Measurements from ENCODE around the gene CLEC3B. TPM values are rescaled to one million over a fixed set of nuclear protein-coding genes. Genes with fewer than 3 reads are reported as not detected.

CLEC3B gene
- total and polyA plus RNA-seq, 4 donors, result 69.1 to 177 (median 103) TPM

DNA sequence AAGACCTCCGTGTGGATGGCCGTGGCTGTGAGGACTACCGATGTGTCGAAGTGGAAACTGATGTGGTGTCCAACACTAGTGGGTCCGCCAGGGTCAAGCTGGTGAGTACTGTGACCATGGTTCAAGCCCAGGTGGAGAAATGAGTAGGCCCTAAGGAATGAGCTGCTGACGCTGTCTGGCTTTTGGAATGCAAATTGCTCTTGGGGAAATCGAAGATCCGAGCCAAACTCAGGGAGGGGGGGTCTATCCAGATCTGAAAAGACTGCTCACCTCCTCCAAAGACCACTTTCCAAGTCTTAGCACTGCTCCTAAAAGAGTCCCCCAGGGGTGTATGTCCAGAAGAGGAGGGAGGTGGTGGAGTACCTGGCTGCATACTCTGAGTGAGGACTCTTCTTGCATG, 37.0 kb upstream of the CLEC3B start:
- ATAC-seq (ENCODE audit: low FRiP score) (no peak), DNase-seq (no peak)
- intact Hi-C loops (cut with DNase I), result no loop called here
- Histone ChIP-seq H3K27me3 (ENCODE audit: control insufficient read depth in 1 of 2, insufficient read depth in 2 of 2, low read length in 1 of 2) (no peaks in the 10 kb centered on the region), H3K36me3 (ENCODE audit: control insufficient read depth in 1 of 2, insufficient read depth in 2 of 2, low read length in 1 of 2) (no peaks in the 10 kb centered on the region), H3K4me3 (ENCODE audit: low read length in 2 of 2) (no peak overlapping the region), H3K9me3 (ENCODE audit: control insufficient read depth, low read length) (no peaks in the 10 kb centered on the region), H3K27ac (ENCODE audit: low read depth in 1 of 2, low read length in 2 of 2) (no peak overlapping the region), H3K4me1 (ENCODE audit: control insufficient read depth in 1 of 2, insufficient read depth in 2 of 2, low read length in 2 of 2) (no peaks in the 10 kb centered on the region)
- WGBS, 2 donors, result 88% methylated on average over 8 of the region's 8 CpGs

DNA sequence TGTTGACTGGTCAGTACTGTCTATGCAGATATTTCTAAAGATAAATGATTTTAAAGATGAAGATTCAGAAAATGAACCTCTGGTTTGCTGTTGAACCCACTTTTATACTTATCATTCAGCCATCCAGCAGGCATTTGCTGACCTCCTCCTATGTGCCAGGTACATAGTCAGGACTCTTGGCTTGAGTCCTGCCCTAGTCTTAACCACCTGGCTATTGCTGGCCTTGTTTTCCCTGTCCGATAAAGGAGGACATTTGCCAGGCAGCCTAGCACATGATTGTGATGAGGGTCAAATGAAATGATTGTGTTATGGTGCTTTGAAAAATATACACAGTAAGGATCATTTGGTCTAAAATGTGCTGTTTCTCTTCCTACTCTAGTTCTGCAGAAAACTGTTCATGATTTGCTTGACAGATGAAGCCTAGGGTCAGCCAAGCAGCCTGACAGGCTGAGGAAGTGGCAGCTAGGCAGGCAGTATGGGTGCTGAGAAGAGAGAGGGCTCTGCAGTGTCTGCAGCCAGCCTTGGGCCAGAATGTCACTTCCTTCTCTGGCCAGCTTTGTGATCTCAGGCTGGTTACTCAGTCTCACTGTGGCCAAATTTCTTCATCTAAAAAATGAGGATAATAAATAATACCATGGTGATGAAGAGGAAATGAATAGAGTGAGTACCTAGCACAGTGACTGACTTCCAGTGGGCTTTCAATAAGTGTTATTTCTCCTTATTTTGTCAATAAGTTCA, 36.3 kb upstream of the CLEC3B start:
- 77 to 82% methylated on average over 1 of the region's 1 CpG for WGBS, 2 donors
- Histone ChIP-seq H3K9me3 (ENCODE audit: control insufficient read depth, low read length) (no peaks in the 10 kb centered on the region), H3K27me3 (ENCODE audit: control insufficient read depth in 1 of 2, insufficient read depth in 2 of 2, low read length in 1 of 2) (no peaks in the 10 kb centered on the region), H3K27ac (ENCODE audit: low read depth in 1 of 2, low read length in 2 of 2) (no peak overlapping the region), H3K4me3 (ENCODE audit: low read length in 2 of 2) (no peak overlapping the region), H3K36me3 (ENCODE audit: control insufficient read depth in 1 of 2, insufficient read depth in 2 of 2, low read length in 1 of 2) (no peaks in the 10 kb centered on the region), H3K4me1 (ENCODE audit: control insufficient read depth in 1 of 2, insufficient read depth in 2 of 2, low read length in 2 of 2) (no peaks in the 10 kb centered on the region)
- ATAC-seq (ENCODE audit: low FRiP score) (no peak), DNase-seq (no peak)
- intact Hi-C loops (cut with DNase I), result no loop called here

DNA sequence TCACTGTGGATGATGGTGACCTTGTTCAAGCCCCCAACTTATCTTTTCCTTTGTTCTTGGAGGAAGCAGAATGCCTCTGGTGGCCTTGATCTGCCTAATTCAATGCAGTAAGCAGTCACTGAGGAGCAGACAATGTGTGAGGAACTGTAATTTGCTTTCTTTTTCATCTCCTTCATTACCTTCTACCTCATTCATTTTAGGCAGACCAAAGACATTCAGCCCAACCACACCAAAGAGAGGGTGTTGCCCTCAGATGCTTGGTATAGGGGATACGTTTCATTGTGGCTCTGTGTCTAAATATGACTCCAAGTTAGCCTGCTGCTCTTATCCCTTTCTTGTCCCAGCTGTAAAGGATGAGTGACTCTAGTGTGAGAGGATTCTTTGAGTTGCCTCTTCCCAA, 34.8 kb upstream of the CLEC3B start:
- intact Hi-C loops (cut with DNase I), result no loop called here
- Histone ChIP-seq H3K27ac (ENCODE audit: low read depth in 1 of 2, low read length in 2 of 2) (no peak overlapping the region), H3K27me3 (ENCODE audit: control insufficient read depth in 1 of 2, insufficient read depth in 2 of 2, low read length in 1 of 2) (no peaks in the 10 kb centered on the region), H3K9me3 (ENCODE audit: control insufficient read depth, low read length) (no peaks in the 10 kb centered on the region), H3K4me1 (ENCODE audit: control insufficient read depth in 1 of 2, insufficient read depth in 2 of 2, low read length in 2 of 2) (no peaks in the 10 kb centered on the region), H3K4me3 (ENCODE audit: low read length in 2 of 2) (no peak overlapping the region), H3K36me3 (ENCODE audit: control insufficient read depth in 1 of 2, insufficient read depth in 2 of 2, low read length in 1 of 2) (no peaks in the 10 kb centered on the region)
- ATAC-seq (ENCODE audit: low FRiP score) (no peak), DNase-seq (no peak)
- 88 to 89% methylated on average over 1 of the region's 1 CpG for WGBS, 2 donors

DNA sequence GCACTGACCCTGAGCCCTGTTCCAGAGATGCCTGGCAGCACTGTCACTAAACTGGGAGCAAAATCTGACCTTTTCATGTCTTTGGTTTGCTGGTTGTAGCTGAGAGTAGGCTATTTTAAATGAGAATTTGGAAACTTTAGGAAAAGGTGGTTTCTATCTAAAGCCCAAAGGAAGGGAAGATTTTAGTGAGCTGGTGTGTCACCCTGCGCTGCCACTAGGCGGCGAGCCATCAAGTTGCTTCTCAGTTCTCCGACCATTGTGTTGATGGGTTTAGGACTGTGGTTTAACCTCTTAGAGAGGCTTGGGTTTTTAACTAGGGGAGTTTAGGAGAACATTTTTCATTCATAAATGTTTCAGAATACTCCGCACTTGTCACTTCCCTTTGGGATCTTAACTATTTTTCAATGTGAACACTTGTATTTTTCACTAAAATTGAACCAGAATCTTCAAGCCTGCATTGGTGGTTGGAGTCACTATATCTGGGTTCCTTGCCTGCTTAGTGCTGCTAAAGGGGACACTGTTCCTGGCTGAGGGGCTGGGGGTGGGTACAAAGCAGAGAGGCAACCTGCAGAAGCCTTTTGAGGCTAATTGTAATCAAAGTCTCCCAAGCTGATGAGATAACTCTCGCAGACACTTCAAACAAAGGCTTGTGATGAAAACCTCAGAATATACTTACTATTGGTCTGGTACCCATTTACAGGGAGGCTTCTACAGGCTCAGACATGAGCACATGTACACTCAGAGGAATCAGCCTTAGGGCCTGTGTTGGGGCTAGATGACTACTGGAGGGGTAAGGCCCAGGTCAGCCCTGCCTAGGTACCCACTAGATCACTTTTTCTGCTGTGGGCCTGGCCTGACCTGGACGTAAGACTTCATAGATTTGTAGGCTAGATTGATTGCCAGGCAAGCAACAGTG, 33.3 kb upstream of the CLEC3B start:
- no peaks in the 10 kb centered on the region for H3K27me3 ChIP-seq (ENCODE audit: control insufficient read depth in 1 of 2, insufficient read depth in 2 of 2, low read length in 1 of 2)
- H3K9me3 ChIP-seq (ENCODE audit: control insufficient read depth, low read length), result no peaks in the 10 kb centered on the region
- no peak overlapping the region for H3K27ac ChIP-seq (ENCODE audit: low read depth in 1 of 2, low read length in 2 of 2)
- ATAC-seq (ENCODE audit: low FRiP score) (no peak), DNase-seq (no peak)
- WGBS, 2 donors, result 63 to 70% methylated on average over 7 of the region's 7 CpGs
- H3K4me1 ChIP-seq (ENCODE audit: control insufficient read depth in 1 of 2, insufficient read depth in 2 of 2, low read length in 2 of 2), result no peaks in the 10 kb centered on the region
- H3K36me3 ChIP-seq (ENCODE audit: control insufficient read depth in 1 of 2, insufficient read depth in 2 of 2, low read length in 1 of 2), result peaks cover 0 to 3% of the 10 kb centered on the region in 2 donors
- H3K4me3 ChIP-seq (ENCODE audit: low read length in 2 of 2), result no peak overlapping the region
- intact Hi-C loops (cut with DNase I), result no loop called here

DNA sequence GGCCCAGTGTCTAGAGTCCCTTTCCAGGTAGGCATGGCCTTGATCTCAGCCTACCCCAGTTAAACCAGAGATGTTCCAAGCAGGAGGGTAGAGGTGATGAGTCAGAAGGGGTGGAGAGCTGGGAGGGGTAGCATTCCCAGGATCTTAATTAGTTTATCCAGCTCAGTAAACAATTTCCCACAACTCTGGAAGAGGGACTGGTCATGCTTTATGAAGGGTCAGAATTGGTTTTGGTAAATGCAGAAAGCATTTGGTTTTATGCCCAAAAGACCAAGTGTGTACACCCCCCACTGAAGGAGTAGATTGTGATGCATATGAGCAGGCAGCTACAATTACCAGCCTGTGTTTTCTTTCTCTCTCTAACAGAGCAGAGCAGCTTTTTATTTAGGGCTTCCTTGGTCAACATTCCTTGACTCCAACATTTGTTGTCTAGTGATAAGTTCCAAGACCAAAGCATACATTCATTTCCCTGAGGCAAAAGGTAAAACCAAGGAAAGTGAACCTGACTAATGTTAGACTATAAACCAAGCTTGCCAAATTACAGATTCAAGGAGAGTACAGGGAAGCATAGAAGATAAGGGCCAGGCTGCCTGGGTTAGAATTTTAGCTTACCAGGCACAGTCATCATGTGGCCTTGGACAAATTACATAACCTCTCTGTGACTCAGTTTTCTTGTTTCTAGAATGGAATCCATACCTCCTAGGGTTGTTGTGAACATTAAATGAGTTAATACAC, 32.5 kb upstream of the CLEC3B start:
- intact Hi-C loops (cut with DNase I), result no loop called here
- DNase-seq (no peak), ATAC-seq (ENCODE audit: low FRiP score) (no peak)
- Histone ChIP-seq H3K4me1 (ENCODE audit: control insufficient read depth in 1 of 2, insufficient read depth in 2 of 2, low read length in 2 of 2) (no peaks in the 10 kb centered on the region), H3K27ac (ENCODE audit: low read depth in 1 of 2, low read length in 2 of 2) (no peak overlapping the region), H3K27me3 (ENCODE audit: control insufficient read depth in 1 of 2, insufficient read depth in 2 of 2, low read length in 1 of 2) (no peaks in the 10 kb centered on the region), H3K9me3 (ENCODE audit: control insufficient read depth, low read length) (no peaks in the 10 kb centered on the region), H3K36me3 (ENCODE audit: control insufficient read depth in 1 of 2, insufficient read depth in 2 of 2, low read length in 1 of 2) (peaks cover 0 to 3% of the 10 kb centered on the region in 2 donors), H3K4me3 (ENCODE audit: low read length in 2 of 2) (no peak overlapping the region)

DNA sequence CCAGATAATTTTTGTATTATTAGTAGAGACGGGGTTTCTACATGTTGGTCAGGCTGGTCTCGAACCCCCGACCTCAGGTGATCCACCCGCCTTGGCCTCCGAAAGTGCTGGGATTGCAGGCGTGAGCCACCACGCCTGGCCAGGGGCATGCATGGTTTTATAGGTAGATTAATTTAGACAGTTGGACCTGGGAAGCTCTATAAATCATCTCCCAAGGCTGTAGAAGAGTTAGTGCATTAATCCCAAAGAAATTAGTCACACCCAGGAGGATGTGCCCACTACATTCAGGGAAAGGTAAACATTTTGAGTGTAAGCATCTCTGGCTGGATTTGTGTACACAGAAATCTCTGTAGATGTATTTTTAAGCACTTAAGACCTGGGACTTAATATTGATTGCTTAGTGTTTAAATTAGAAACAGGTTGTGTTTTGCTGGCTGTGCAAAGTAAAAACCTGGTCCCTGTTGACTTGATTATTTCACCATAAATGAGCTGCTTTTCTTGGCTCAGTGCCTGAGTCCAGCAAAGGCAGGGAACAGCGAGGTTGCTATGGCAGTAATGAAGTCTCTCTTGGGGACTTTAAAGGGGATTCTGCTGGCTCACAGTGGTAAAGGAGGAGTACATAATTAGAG, 30.8 kb upstream of the CLEC3B start:
- no peaks in the 10 kb centered on the region for H3K9me3 ChIP-seq (ENCODE audit: control insufficient read depth, low read length)
- no peak overlapping the region for H3K4me3 ChIP-seq (ENCODE audit: low read length in 2 of 2)
- DNase-seq (no peak), ATAC-seq (ENCODE audit: low FRiP score) (peak; percentile 75)
- no peak overlapping the region for H3K27ac ChIP-seq (ENCODE audit: low read depth in 1 of 2, low read length in 2 of 2)
- peaks cover 0 to 4% of the 10 kb centered on the region in 2 donors for H3K36me3 ChIP-seq (ENCODE audit: control insufficient read depth in 1 of 2, insufficient read depth in 2 of 2, low read length in 1 of 2)
- H3K27me3 ChIP-seq (ENCODE audit: control insufficient read depth in 1 of 2, insufficient read depth in 2 of 2, low read length in 1 of 2), result no peaks in the 10 kb centered on the region
- H3K4me1 ChIP-seq (ENCODE audit: control insufficient read depth in 1 of 2, insufficient read depth in 2 of 2, low read length in 2 of 2), result no peaks in the 10 kb centered on the region
- intact Hi-C loops (cut with DNase I), result no loop called here
- 79 to 80% methylated on average over 8 of the region's 8 CpGs for WGBS, 2 donors

DNA sequence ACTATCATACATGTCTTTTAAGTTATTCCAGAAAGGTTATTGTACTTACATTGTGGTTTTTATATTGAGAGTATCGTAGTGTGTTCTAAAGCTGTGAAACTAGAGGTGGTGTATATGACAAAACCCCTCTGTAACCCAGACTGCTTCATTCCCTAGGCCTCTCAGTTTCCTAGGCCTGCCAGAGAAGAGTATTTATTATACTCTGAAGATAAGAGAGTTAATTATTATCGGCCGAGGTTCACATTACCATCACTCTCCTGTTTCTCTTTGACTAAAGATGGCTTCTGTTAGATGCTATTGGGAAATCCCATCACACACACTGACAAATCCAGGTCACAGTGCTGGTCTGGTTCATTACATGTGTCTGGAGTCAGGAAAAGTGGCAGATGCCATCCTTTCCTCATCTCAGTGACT, 29.5 kb upstream of the CLEC3B start:
- intact Hi-C loops (cut with DNase I), result no loop called here
- H3K27me3 ChIP-seq (ENCODE audit: control insufficient read depth in 1 of 2, insufficient read depth in 2 of 2, low read length in 1 of 2), result no peaks in the 10 kb centered on the region
- H3K9me3 ChIP-seq (ENCODE audit: control insufficient read depth, low read length), result no peaks in the 10 kb centered on the region
- ATAC-seq (ENCODE audit: low FRiP score) (no peak), DNase-seq (no peak)
- no peaks in the 10 kb centered on the region for H3K4me1 ChIP-seq (ENCODE audit: control insufficient read depth in 1 of 2, insufficient read depth in 2 of 2, low read length in 2 of 2)
- H3K27ac ChIP-seq (ENCODE audit: low read depth in 1 of 2, low read length in 2 of 2), result no peak overlapping the region
- H3K36me3 ChIP-seq (ENCODE audit: control insufficient read depth in 1 of 2, insufficient read depth in 2 of 2, low read length in 1 of 2), result peaks cover 0 to 7% of the 10 kb centered on the region in 2 donors
- 72 to 75% methylated on average over 3 of the region's 3 CpGs for WGBS, 2 donors
- no peak overlapping the region for H3K4me3 ChIP-seq (ENCODE audit: low read length in 2 of 2)

DNA sequence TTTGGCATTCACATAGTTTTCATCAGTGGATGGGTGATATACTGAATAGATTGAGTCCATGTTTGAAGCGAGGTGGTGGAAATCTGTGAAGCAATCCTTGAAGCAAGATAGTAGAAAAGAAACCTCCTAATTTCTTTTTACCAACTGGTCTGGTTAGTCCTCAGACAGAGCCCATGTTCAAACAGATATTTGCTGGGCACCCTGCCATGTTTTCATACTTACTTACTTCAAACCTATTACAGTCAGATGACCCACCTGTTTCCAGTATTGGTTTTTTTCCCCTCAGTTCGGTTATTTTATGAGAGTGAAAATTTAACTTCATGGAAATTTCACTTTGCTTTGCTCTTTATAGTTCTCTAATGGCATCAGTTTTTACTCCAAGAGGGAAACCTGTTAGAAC, 26.3 kb upstream of the CLEC3B start:
- intact Hi-C loops (cut with DNase I), result no loop called here
- H3K9me3 ChIP-seq (ENCODE audit: control insufficient read depth, low read length), result no peaks in the 10 kb centered on the region
- ATAC-seq (ENCODE audit: low FRiP score) (no peak), DNase-seq (no peak)
- 87 to 88% methylated on average over 2 of the region's 2 CpGs for WGBS, 2 donors
- peaks cover 4 to 7% of the 10 kb centered on the region in 2 donors for H3K36me3 ChIP-seq (ENCODE audit: control insufficient read depth in 1 of 2, insufficient read depth in 2 of 2, low read length in 1 of 2)
- H3K27me3 ChIP-seq (ENCODE audit: control insufficient read depth in 1 of 2, insufficient read depth in 2 of 2, low read length in 1 of 2), result no peaks in the 10 kb centered on the region
- no peak overlapping the region for H3K27ac ChIP-seq (ENCODE audit: low read depth in 1 of 2, low read length in 2 of 2)
- H3K4me3 ChIP-seq (ENCODE audit: low read length in 2 of 2), result no peak overlapping the region
- H3K4me1 ChIP-seq (ENCODE audit: control insufficient read depth in 1 of 2, insufficient read depth in 2 of 2, low read length in 2 of 2), result no peaks in the 10 kb centered on the region

Measured in aorta (tissue), 5 donors.